Measurements from ENCODE around the gene CA10. TPM values are rescaled to one million over a fixed set of nuclear protein-coding genes. Genes with fewer than 3 reads are reported as not detected.

The CA10 gene
- total RNA-seq, 3 donors from 2014 or later: 0.46 to 1.2 (median 0.64) TPM

- DNase-seq (no peak), ATAC-seq (no peak)
- Histone ChIP-seq H3K36me3 (ENCODE audit: low read depth) (no peaks in the 10 kb centered on the region), H3K9me3 (no peaks in the 10 kb centered on the region), H3K4me3 (no peak overlapping the region), H3K4me1 (ENCODE audit: low read depth) (no peaks in the 10 kb centered on the region)
- no peak for TF ChIP-seq CTCF (IDR thresholded peaks at IDR 0.05)
- intact Hi-C loops (cut with DNase I, micrococcal nuclease): no loop called here
Observed at GRCh38 chr17:52143542-52143941, 15.0 kb downstream of the CA10 start.

- Histone ChIP-seq H3K9me3 (no peaks in the 10 kb centered on the region), H3K4me3 (no peak overlapping the region), H3K36me3 (ENCODE audit: low read depth) (no peaks in the 10 kb centered on the region), H3K4me1 (ENCODE audit: low read depth) (no peaks in the 10 kb centered on the region)
- DNase-seq: no peak
- ATAC-seq: no peak
- TF ChIP-seq CTCF (IDR thresholded peaks at IDR 0.05): no peak
- intact Hi-C loops (cut with DNase I, micrococcal nuclease): no loop called here
Observed at GRCh38 chr17:52140601-52141000, 17.9 kb downstream of the CA10 start.

GRCh38 chr17:52138752-52139151 is 19.8 kb downstream of the CA10 start:
- Histone ChIP-seq H3K4me3 (no peak overlapping the region), H3K4me1 (ENCODE audit: low read depth) (no peaks in the 10 kb centered on the region), H3K36me3 (ENCODE audit: low read depth) (no peaks in the 10 kb centered on the region), H3K9me3 (no peaks in the 10 kb centered on the region)
- TF ChIP-seq CTCF (IDR thresholded peaks at IDR 0.05): no peak
- ATAC-seq: no peak
- no peak for DNase-seq
- intact Hi-C loops (cut with DNase I, micrococcal nuclease): no loop called here

- no peak for DNase-seq
Observed at GRCh38 chr17:52138350-52138749, 20.2 kb downstream of the CA10 start.

GRCh38 chr17:52136166-52136565 is 22.3 kb downstream of the CA10 start:
- Histone ChIP-seq H3K9me3 (no peaks in the 10 kb centered on the region), H3K4me1 (ENCODE audit: low read depth) (no peaks in the 10 kb centered on the region), H3K4me3 (no peak overlapping the region), H3K36me3 (ENCODE audit: low read depth) (no peaks in the 10 kb centered on the region)
- ATAC-seq: no peak
- DNase-seq: no peak
- intact Hi-C loops (cut with DNase I, micrococcal nuclease): no loop called here
- no peak for TF ChIP-seq CTCF (IDR thresholded peaks at IDR 0.05)

More at GRCh38 chr17:52138350-52138749, 20.2 kb downstream of the CA10 start:
- no peaks in the 10 kb centered on the region for H3K36me3 ChIP-seq (ENCODE audit: low read depth)
- H3K9me3 ChIP-seq: no peaks in the 10 kb centered on the region
- TF ChIP-seq CTCF (IDR thresholded peaks at IDR 0.05): no peak
- ATAC-seq: no peak
- intact Hi-C loops (cut with DNase I, micrococcal nuclease): no loop called here
- no peak overlapping the region for H3K4me3 ChIP-seq
- no peaks in the 10 kb centered on the region for H3K4me1 ChIP-seq (ENCODE audit: low read depth)

- Histone ChIP-seq H3K36me3 (ENCODE audit: low read depth) (no peaks in the 10 kb centered on the region), H3K4me3 (no peak overlapping the region), H3K9me3 (no peaks in the 10 kb centered on the region), H3K4me1 (ENCODE audit: low read depth) (no peaks in the 10 kb centered on the region)
- intact Hi-C loops (cut with DNase I, micrococcal nuclease): no loop called here
- DNase-seq (no peak), ATAC-seq (no peak)
- no peak for TF ChIP-seq CTCF (IDR thresholded peaks at IDR 0.05)
Observed at GRCh38 chr17:52134641-52135040, 23.9 kb downstream of the CA10 start.
